HuH-7 (cell line): ENCODE results near the gene LAMB3.

ENCODE experiments used
- DNase-seq: peaks from one replicate; pipeline ENCODE4 v3.0.0; 2011; ENCODE audit warnings: low spot score

LAMB3 gene

GRCh38 chr1:209630383-209631225, 21.6 kb downstream of the LAMB3 start:
- no peak for DNase-seq

GRCh38 chr1:209629621-209630382, 22.4 kb downstream of the LAMB3 start:
- no peak for DNase-seq

- DNase-seq, result no peak
Measured at GRCh38 chr1:209628618-209629299, 23.5 kb downstream of the LAMB3 start.

- DNase-seq, result peak; percentile 72
Measured at GRCh38 chr1:209627732-209628196, 24.5 kb downstream of the LAMB3 start.

- DNase-seq, result no peak
Measured at GRCh38 chr1:209627027-209627731, 25.0 kb downstream of the LAMB3 start.

GRCh38 chr1:209626346-209627026, 25.7 kb downstream of the LAMB3 start:
- no peak for DNase-seq

- no peak for DNase-seq
Measured at GRCh38 chr1:209625791-209626285, 26.4 kb downstream of the LAMB3 start.

- no peak for DNase-seq
Measured at GRCh38 chr1:209624558-209625549, 27.4 kb downstream of the LAMB3 start.

- DNase-seq, result no peak
Measured at GRCh38 chr1:209622841-209623829, 29.1 kb downstream of the LAMB3 start.

- DNase-seq, result no peak
Measured at GRCh38 chr1:209621741-209622655, 30.2 kb downstream of the LAMB3 start.

- no peak for DNase-seq
Measured at GRCh38 chr1:209621286-209621685, 30.9 kb downstream of the LAMB3 start.

- DNase-seq, result no peak
Measured at GRCh38 chr1:209620487-209620884, 31.7 kb downstream of the LAMB3 start.

- no peak for DNase-seq
Measured at GRCh38 chr1:209619696-209620486, 32.3 kb downstream of the LAMB3 start.

GRCh38 chr1:209618756-209619420, 33.3 kb downstream of the LAMB3 start:
- no peak for DNase-seq

GRCh38 chr1:209618291-209618690, 33.9 kb downstream of the LAMB3 start:
- DNase-seq, result no peak

- no peak for DNase-seq
Measured at GRCh38 chr1:209617755-209618154, 34.5 kb downstream of the LAMB3 start.
